WERI-Rb-1 (cell line): ENCODE results near the gene MRPL22.
"Not testable (repeated sequence)": the region's sequence is repeated elsewhere in the genome, so short reads cannot be mapped to it uniquely, and the experiment has no call there.

ENCODE experiments used
- DNase-seq: peaks from one replicate; pipeline ENCODE4 v3.0.0-alpha.2; 2020
- H3K27ac ChIP-seq: fragments of 250-450 bp; sonication (Bioruptor Pico); 2 replicates; pipeline ENCODE4 v1.5.1; 2020; ENCODE audit warnings: mild to moderate bottlenecking, moderate library complexity
- H3K27me3 ChIP-seq: fragments of 250-450 bp; sonication (Bioruptor Pico); 2 replicates; pipeline ENCODE4 v1.5.1; 2021; ENCODE audit warnings: mild to moderate bottlenecking, low read depth, moderate library complexity; ENCODE audit not compliant: insufficient read depth, severe bottlenecking
- H3K36me3 ChIP-seq: fragments of 250-450 bp; sonication (Bioruptor Pico); 2 replicates; pipeline ENCODE4 v1.5.1; 2020; ENCODE audit warnings: mild to moderate bottlenecking, moderate library complexity
- H3K4me3 ChIP-seq: 2 replicates; pipeline ENCODE4 v1.5.1; 2011; ENCODE audit warnings: low read depth, mild to moderate bottlenecking, control low read depth, low read length
- H3K9me3 ChIP-seq: fragments of 250-450 bp; sonication (Bioruptor Pico); 2 replicates; pipeline ENCODE4 v1.5.1; 2021; ENCODE audit warnings: mild to moderate bottlenecking, moderate library complexity; ENCODE audit not compliant: severe bottlenecking
- TF ChIP-seq, protein P1 (sequence below): IDR thresholded peaks from 2 replicates; pipeline ENCODE4 v1.5.1; 2011; ENCODE audit warnings: low read depth, mild to moderate bottlenecking, control low read depth, inconsistent platforms, low read length

Gene MRPL22

DNA sequence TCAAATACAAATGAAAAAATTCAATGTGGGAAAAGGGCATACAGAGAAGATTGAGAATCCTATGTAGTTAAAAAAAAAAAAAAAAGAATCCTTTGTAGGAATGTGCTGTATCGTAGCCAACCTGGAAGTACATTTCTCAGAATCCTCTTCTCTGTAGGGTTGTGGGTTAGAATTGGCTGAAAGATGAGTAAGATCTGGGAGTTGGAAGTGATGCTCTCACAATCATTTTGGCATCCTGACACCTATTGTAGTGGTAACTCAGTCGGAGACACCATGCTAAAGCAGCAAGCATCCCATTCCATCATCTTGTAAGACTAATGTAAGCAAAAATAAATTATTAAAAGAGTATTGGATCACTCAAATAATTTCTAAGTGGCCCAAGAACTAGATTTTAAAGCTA, 30.6 kb downstream of the MRPL22 start:
- no peaks in the 10 kb centered on the region for H3K27me3 ChIP-seq

DNA sequence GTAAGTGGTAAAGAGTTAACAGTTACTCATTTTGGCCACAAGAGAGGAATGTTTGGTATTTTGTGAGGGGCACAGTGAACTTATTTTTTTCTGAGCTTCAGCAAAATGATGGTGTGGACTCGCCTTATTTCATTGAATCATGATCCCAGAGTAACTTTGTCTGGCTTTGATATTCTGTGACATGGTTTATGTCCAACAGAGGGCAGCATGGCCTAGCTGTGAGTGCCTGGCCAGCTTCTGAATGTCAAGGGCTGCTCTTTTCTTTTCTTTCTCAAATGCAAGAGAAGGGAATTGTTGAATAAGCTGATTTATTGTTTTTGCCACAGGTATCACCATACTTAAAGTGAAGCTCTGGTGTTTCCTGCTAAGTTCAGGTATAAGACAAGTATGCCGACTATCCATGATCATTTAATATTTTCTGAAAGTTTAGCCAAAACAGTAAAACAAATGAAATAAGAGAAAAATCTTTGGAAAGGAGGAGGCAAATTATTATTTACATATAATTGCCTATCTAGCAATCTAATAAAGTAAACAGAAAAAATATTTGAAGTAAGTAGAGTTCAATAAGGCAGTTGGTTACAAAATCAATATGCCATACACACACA, 31.7 kb downstream of the MRPL22 start:
- Histone ChIP-seq H3K9me3 (no peaks in the 10 kb centered on the region), H3K27ac (no peak overlapping the region), H3K27me3 (no peaks in the 10 kb centered on the region), H3K4me3 (no peak overlapping the region), H3K36me3 (peaks cover 11% of the 10 kb centered on the region)
- DNase-seq: peak; percentile 55
- TF ChIP-seq, protein P1, sequence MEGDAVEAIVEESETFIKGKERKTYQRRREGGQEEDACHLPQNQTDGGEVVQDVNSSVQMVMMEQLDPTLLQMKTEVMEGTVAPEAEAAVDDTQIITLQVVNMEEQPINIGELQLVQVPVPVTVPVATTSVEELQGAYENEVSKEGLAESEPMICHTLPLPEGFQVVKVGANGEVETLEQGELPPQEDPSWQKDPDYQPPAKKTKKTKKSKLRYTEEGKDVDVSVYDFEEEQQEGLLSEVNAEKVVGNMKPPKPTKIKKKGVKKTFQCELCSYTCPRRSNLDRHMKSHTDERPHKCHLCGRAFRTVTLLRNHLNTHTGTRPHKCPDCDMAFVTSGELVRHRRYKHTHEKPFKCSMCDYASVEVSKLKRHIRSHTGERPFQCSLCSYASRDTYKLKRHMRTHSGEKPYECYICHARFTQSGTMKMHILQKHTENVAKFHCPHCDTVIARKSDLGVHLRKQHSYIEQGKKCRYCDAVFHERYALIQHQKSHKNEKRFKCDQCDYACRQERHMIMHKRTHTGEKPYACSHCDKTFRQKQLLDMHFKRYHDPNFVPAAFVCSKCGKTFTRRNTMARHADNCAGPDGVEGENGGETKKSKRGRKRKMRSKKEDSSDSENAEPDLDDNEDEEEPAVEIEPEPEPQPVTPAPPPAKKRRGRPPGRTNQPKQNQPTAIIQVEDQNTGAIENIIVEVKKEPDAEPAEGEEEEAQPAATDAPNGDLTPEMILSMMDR: peak; percentile 75

More for the DNA sequence above, 30.6 kb downstream of the MRPL22 start:
- TF ChIP-seq, protein P1: no peak
- H3K27ac ChIP-seq: no peak overlapping the region
- H3K36me3 ChIP-seq: peaks cover 20% of the 10 kb centered on the region
- no peak overlapping the region for H3K4me3 ChIP-seq
- no peak for DNase-seq
- H3K9me3 ChIP-seq: no peaks in the 10 kb centered on the region

DNA sequence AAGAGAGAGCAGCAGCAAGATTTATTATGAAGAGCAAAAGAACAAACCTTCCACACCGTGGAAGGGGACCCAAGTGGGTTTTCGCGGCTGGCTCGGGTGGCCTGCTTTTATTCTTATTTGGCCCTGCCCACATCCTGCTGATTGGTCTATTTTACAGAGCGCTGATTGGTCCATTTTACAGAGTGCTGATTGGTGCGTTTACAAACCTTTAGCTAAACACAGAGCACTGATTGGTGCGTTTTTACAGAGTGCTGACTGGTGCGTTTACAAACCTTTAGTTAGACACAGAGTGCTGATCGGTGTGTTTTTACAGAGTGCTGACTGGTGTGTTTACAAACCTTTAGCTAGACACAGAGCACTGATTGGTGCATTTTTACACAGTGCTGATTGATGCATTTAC, 35.2 kb downstream of the MRPL22 start:
- H3K9me3 ChIP-seq, H3K27me3 ChIP-seq, DNase-seq, H3K27ac ChIP-seq, H3K36me3 ChIP-seq, H3K4me3 ChIP-seq: not testable (repeated sequence)

DNA sequence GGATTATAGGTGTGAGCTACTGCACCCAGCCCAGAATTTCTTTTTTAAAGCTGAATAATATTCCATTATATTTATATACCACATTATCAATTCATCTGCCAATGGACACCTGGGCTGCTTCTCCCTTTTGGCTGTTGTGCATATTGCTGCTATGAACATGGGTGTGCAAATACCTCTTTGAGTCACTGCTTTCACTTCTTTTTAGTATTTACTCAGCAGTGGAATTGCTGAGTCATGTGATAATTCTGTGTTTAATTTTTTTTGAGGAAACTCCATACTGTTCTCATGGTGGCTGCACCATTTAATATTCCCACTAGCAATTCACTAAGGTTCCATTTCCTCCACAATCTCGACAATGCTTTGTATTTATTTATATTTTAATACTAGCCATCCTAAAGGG, 36.5 kb downstream of the MRPL22 start:
- Histone ChIP-seq H3K4me3 (no peak overlapping the region), H3K36me3 (no peaks in the 10 kb centered on the region), H3K9me3 (no peaks in the 10 kb centered on the region), H3K27ac (no peak overlapping the region), H3K27me3 (no peaks in the 10 kb centered on the region)
- TF ChIP-seq, protein P1: no peak
- no peak for DNase-seq

DNA sequence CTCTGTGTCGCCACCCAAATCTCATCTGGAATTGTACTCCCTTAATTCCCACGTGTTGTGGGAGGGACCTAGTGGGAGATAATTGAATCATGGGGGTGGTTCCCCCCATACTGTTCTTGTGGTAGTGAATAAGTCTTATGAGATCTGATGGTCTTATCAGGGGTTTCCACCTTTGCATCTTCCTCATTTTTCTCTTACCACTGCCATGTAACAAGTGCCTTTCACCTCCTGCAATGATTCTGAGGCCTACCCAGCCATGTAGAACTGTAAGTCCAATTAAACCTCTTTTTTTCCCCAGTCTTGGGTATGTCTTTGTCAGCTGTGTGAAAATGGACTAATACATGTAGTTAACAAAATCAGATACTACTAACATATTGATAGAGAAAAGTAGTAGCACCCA, 37.4 kb downstream of the MRPL22 start:
- not testable (repeated sequence) for H3K27me3 ChIP-seq, H3K9me3 ChIP-seq, H3K27ac ChIP-seq, DNase-seq, H3K36me3 ChIP-seq, H3K4me3 ChIP-seq

DNA sequence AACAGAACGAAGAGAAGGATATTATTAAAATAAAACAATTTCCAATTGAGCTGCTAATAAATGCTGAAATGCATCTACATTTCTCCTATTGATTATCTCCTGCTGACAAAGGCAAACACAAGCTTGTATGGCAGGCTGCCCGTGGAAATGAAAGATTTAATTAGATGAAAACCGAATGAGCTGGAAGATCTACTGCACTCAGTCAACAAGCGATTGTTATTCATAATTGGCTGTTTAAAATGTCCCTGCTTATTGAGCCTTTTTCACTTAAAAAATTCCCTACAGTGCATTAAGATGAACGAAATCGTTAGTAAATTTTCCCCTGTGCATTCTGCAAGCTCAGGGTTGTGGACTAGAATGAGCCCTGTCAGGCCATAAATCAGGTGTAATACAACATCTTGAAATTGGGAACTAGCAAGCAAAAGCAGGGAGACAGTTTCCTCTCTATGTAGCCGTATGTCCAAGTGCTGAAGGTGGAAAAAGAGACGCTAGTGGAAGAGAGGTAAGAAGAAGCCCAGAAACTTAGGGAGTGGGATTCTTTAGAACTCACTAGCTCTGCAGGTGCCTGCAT, 44.2 kb downstream of the MRPL22 start:
- H3K27ac ChIP-seq: no peak overlapping the region
- DNase-seq: no peak
- no peaks in the 10 kb centered on the region for H3K27me3 ChIP-seq
- H3K9me3 ChIP-seq: no peaks in the 10 kb centered on the region
- no peaks in the 10 kb centered on the region for H3K36me3 ChIP-seq
- TF ChIP-seq, protein P1: no peak
- no peak overlapping the region for H3K4me3 ChIP-seq

DNA sequence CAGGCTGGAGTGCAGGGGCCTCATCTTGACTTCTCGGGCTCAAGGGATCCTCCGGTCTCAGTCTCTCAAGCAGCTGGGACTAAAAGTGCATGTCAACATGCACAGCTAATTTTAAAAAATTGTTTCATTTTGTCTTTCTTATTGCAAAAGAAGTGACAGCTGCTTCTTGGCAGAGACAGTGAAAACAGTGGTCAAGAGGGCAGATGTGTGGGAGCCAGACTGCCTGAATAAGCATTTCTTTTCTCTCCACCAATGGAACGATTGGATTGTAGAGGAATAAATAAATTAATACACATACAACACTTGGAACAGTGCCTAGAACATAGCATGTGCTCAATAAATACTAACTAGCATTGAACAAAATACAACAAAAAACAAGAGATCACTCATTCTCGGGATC, 45.3 kb downstream of the MRPL22 start:
- TF ChIP-seq, protein P1: no peak
- no peaks in the 10 kb centered on the region for H3K27me3 ChIP-seq
- H3K27ac ChIP-seq: no peak overlapping the region
- no peaks in the 10 kb centered on the region for H3K36me3 ChIP-seq
- H3K4me3 ChIP-seq: no peak overlapping the region
- no peak for DNase-seq
- H3K9me3 ChIP-seq: no peaks in the 10 kb centered on the region
